Endometrium (tissue), 2 donors: Measurements from ENCODE around the gene GABRB1.
"Not testable (repeated sequence)": the region's sequence is repeated elsewhere in the genome, so short reads cannot be mapped to it uniquely, and the experiment has no call there.

Experiments
- FAIRE-seq: peaks from 2 replicates; lab custom pipeline; 2012; peaks lifted over from hg19 to GRCh38; lab: Jason Lieb, UNC
- donor health status: control.
- donor health status: control.

Gene GABRB1

GRCh38 chr4:47213106-47213505, 181.7 kb downstream of the GABRB1 start:
- FAIRE-seq = no peak

GRCh38 chr4:47213539-47213938, 182.2 kb downstream of the GABRB1 start:
- FAIRE-seq = no peak

DNA sequence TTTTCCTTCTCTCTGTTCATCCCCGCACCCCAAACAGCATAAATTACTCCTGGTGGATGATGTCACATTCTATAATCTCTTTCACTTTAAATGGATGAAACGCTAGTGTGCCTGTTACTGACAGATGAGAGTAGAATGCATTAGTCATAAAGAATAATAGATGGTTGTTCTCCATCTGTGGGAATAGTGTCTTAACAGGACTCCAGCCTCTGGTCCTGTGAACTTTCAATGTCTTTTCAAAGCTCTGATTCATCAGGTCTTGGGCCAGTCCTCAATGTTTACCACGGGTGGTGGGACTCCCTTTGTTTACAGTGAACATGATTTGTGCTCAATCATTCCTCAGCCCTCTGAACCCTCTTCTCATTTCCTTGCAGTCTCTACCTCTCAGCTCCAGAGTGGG, 182.6 kb downstream of the GABRB1 start:
- no peak for FAIRE-seq

- FAIRE-seq = no peak
These were observed 184.4 kb downstream of the GABRB1 start for GRCh38 chr4:47215759-47216158.

DNA sequence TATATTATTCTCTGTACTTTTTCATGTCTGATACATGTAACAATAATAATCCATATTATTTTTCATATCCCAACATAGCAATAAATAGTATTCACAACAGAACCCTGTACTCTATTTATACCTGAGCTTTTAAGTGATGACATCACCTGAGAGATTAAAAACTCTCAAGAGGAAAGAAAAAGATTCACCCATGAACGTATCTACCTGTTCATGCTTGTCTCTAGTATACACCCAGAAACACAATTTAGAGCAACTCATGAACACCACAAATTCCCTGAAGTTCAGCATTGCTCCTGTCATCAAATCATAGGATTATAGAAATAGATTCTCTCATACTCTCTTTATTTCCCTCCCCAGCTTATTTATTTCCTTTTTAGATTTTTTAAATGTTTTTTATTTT, 185.9 kb downstream of the GABRB1 start:
- no peak for FAIRE-seq

DNA sequence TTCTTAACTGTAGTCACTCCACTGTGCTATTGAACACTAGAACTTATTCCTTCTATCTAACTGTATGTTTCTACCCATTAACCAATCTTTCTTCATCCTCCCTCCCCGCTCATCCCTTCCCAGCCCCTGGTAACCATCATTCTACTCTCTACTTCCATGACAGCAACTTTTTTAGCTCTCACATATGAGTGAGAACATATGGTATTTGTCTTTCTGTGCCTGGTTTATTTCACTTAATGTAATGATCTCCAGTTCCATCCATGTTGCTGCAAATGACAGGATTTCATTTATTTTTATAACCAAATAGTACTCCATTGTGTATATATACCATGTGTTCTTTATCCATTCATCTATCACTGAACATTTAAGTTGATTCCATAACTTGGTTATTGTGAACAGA, 186.5 kb downstream of the GABRB1 start:
- no peak for FAIRE-seq

- no peak for FAIRE-seq
These were observed 187.3 kb downstream of the GABRB1 start for GRCh38 chr4:47218631-47219030.

- no peak for FAIRE-seq
These were observed 188.2 kb downstream of the GABRB1 start for GRCh38 chr4:47219586-47219985.

DNA sequence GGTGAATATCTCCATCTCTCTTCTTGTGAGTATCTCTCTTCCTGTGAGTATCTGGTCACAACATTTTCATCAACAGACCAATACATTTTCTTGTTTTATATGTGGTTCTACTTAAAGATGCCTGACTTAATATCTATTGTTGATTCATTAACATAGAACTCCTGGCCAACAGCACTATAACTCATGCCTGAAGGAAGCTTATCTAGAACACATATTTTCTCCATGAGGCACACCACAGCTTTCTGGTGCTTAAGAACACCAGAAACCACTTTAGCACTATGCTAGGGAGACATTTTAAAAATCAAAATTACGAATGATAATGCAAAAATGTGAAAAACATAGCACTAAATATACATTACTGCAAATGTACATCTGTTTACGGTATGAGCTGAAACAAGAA, 190.4 kb downstream of the GABRB1 start:
- FAIRE-seq = no peak

- no peak for FAIRE-seq
These were observed 190.9 kb downstream of the GABRB1 start for GRCh38 chr4:47222276-47222675.

GRCh38 chr4:47224361-47224760, 193.0 kb downstream of the GABRB1 start:
- no peak for FAIRE-seq

DNA sequence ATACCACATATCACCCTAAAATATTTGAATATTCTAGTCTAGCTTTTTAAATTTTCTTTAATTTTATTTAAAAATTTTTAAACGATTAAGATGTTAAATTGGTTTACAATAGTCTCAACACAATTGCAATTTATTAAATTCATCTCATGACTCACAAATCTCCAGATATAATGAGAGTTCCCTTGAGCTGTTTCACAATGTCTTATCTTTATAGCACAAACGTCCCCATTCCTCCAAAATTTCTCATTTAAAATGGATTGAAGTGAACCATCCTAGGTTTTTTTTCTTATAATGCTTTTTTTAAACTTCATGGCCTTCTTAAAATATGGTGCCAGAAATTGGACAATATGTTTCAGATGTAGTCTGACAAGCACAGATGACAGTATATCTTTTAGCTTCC, 204.4 kb downstream of the GABRB1 start:
- no peak for FAIRE-seq

GRCh38 chr4:47238667-47239066, 207.3 kb downstream of the GABRB1 start:
- FAIRE-seq = no peak

DNA sequence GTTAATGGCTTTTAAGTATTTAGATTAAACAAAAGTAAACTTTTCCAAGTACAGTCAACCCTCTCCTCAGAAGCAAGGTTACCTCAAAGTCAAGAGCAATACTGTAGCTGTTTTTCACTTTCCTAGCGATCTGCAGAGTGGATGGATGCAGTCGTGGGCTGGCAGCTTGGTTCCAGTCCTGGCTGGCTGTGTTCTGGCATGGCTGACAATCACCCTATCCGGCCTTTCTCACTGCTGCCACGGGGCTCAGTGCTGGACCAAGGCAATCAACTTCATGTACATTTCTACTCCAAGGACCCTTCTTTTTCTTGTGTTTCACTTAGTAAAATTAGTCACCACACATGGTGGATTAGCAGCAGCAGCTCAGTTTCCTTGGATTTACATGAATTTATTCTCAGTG, 208.3 kb downstream of the GABRB1 start:
- no peak for FAIRE-seq

DNA sequence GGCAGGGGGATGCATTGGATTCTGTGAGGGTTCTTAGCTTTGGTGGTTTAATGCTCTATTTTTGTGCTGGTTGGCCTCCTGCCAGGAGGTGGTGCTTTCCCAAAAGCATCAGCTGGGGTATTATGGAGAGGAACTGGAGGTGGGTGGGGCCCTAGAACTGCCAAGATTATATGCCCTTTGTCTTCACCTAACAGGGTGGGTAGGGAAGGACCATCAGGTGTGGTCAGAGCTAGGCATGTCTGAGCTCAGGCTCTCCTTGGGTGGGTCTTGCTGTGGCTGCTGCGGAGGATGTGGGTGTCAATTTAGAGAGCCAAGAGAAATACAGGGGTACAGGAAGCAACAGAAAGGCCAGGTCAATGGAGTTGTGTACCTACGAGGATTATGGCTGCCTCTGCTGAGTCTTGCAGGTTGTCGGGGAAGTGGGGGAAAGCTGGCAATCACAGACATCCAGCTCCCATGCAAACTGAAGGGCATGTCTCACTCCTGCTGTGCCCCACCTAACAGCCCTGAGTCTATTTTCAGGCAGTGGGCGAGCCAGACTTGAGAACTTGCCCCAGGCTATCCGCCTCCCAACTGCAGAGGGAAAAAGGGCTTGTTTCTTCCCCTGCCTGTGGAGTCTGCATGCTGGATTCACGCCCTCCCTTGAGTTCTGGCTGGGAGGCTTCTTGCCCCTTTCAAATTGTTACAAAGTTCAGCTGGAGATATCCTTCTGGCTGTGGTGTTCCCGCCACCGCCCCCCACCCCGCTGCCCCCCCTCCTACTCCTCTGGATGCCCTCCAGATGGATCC, 220.2 kb downstream of the GABRB1 start:
- no peak for FAIRE-seq

GRCh38 chr4:47263721-47264120, 232.4 kb downstream of the GABRB1 start:
- no peak for FAIRE-seq

GRCh38 chr4:47270201-47270888, 239.0 kb downstream of the GABRB1 start:
- FAIRE-seq = no peak

- FAIRE-seq = no peak
These were observed 239.9 kb downstream of the GABRB1 start for GRCh38 chr4:47271291-47271690.

DNA sequence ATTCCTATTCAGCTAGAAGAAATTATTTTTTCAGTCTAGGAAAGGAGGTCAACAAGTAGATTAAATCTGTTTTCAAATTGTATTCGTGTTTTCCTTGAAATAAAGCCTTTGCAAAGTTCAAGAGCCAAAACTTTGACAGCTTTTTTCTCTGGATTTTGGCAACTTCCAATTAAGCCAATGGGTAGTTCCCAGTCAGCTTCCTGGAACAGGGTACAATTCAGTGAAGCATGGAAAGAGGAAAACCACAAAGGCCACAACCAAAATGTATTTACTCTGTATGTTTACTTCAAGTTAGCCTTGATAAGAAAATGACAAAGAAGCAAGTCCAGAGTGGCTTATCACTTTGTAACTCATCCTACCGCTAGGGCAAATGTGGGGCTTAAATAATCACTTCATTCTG, 243.5 kb downstream of the GABRB1 start:
- no peak for FAIRE-seq

DNA sequence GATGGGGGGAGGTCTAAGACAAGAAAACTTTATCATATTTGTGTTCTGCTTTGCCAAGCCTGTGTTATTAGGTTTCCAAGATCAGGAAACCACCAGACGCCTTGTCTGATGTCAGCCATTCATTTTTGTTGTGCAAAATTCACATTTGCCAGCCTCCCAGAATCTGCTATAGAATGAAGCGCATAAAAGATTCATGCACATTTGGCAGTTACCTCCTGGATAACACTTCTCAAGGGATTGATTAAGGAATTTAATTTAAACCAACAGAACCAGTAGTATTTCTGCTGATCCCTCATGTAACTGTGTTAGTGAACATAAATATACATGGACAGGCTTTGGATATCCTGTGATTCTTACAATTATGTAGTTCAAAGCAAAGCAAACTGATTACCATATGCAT, 244.2 kb downstream of the GABRB1 start:
- FAIRE-seq = no peak

GRCh38 chr4:47278631-47279030, 247.3 kb downstream of the GABRB1 start:
- FAIRE-seq = no peak

DNA sequence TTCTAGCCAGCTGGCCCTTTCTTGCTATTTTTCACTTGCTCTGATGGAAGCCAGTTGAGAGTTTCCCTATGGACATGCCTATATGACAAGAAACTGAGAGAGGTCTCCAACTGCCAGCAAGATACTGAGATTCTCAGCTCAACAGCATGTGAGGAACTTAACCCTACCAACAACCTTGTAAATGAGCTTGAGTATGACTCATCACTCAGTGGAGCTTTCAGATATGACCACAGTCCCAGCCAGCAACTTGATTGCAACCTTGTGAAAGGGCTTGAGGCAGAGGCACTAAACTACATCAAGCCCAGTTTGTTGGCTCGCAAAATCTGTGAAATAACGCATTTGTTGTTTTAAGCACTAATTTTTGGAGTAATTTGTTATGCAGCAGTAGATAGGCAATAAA, 256.4 kb downstream of the GABRB1 start:
- FAIRE-seq = no peak

DNA sequence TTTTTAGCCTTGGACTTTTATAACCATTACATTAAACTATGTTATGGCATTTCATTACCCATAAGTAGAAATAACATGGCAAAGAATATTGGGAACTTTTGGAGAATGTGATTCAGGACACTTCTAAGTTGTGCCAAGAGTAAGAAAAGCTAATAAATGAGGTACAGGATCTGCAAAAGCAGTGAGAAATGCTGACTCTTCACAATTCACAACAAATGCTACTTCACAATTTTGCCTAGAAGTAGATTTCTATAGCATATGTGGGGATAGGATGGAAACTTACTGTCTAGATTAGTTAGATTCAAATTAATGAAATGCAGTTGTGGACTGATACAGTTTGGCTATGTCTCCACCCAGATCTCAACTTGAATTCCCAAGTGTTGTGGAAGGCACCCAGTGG, 258.4 kb downstream of the GABRB1 start:
- FAIRE-seq = no peak

- FAIRE-seq = not testable (repeated sequence)
These were observed 259.5 kb downstream of the GABRB1 start for GRCh38 chr4:47290873-47291272.
